ENCODE data around the gene RAPGEF4.

DNA sequence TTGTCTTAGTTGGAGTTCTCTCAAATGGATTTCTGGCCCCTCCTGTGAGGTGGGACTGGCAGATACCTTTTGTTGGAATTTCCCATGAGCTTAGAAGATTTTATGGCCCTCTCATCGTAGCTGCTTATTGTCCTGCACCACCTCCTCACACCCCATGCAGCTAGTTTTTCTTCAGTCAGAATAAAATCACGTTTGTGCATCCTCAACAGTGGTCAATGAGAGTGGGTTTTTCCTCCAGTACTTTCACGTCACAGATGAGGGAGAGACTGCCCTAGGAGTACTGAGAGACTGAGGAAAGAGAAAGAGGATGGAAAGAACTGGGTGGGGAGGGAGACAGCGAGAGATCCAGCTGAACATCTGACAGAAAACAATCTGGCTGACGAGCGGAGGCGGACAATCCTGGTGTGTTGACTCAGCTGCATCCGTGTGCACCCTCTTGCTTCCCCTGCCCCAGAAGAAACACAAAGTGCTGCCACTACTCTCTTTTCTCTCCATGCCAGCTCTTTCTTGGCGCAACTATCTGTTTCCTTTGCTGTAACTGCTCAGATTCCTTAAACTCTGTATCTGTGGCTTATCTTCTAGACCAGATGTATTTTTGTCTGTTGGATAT is 7.4 kb downstream of the RAPGEF4 start:
- TF ChIP-seq EZH2 (IDR thresholded peaks at IDR 0.05) (no peak), POLR2AphosphoS5 (IDR thresholded peaks at IDR 0.05; ENCODE audit: borderline replicate concordance, low read depth, low read length) (no peak), FOXP2 (optimal IDR thresholded peaks at IDR 0.05; ENCODE audit: control extremely low read depth, extremely low read length, insufficient read depth) (no peak)

Data from SK-N-MC (cell line).